Lung (tissue), 12 donors: ENCODE data around the gene PLA2G6. TPM values are rescaled to one million over a fixed set of nuclear protein-coding genes. Genes with fewer than 3 reads are reported as not detected.

ENCODE experiments used
- ATAC-seq: fragments of 200-7000 bp; cut with Tn5 transposase; one replicate; pipeline ENCODE4 v1.9.1; 2020; ENCODE audit warnings: moderate number of reproducible peaks; ENCODE audit not compliant: insufficient read depth, low FRiP score
- DNase-seq, 3 donors: peaks; one replicate each; pipeline ENCODE4 v3.0.0-alpha.2; 2013 to 2017
- H3K27ac ChIP-seq, 2 donors: one replicate each; pipeline ENCODE4 v1.5.1; 2013; ENCODE audit warnings: mild to moderate bottlenecking in 2 of 2, moderate library complexity in 2 of 2, control low read depth in 1 of 2, inconsistent platforms in 1 of 2, low read depth in 1 of 2, low read length in 1 of 2
- H3K27me3 ChIP-seq, 3 donors: one replicate each; pipeline ENCODE4 v1.5.1; 2013; ENCODE audit warnings: low read length in 2 of 3; ENCODE audit not compliant: control insufficient read depth in 3 of 3, insufficient read depth in 3 of 3
- H3K36me3 ChIP-seq, 4 donors: one replicate each; pipeline ENCODE4 v1.5.1; 2013; ENCODE audit warnings: low read length in 4 of 4, mild to moderate bottlenecking in 1 of 4, moderate library complexity in 1 of 4; ENCODE audit not compliant: control insufficient read depth in 4 of 4, insufficient read depth in 4 of 4
- H3K4me1 ChIP-seq, 5 donors: one replicate each; pipeline ENCODE4 v1.5.1; 2013; ENCODE audit warnings: low read length in 5 of 5, mild to moderate bottlenecking in 2 of 5, moderate library complexity in 1 of 5; ENCODE audit not compliant: control insufficient read depth in 5 of 5, insufficient read depth in 5 of 5
- H3K4me3 ChIP-seq: one replicate; pipeline ENCODE4 v1.5.1; 2013; ENCODE audit warnings: mild to moderate bottlenecking, control low read depth, moderate library complexity
- H3K9ac ChIP-seq, 2 donors: one replicate each; pipeline ENCODE4 v1.5.1; 2013; ENCODE audit warnings: low read length in 2 of 2, control low read depth in 1 of 2; ENCODE audit not compliant: insufficient read depth in 1 of 2
- H3K9me3 ChIP-seq, 4 donors: one replicate each; pipeline ENCODE4 v1.5.1; 2013; ENCODE audit warnings: low read length in 3 of 4, mild to moderate bottlenecking in 1 of 4, moderate library complexity in 1 of 4; ENCODE audit not compliant: control insufficient read depth in 4 of 4, insufficient read depth in 3 of 4
- CTCF ChIP-seq: IDR thresholded peaks from 2 replicates; pipeline ENCODE4 v1.5.1; 2012; ENCODE audit warnings: mild to moderate bottlenecking; ENCODE audit errors: control extremely low read depth, extremely low read depth
- WGBS, 2 donors: extraction: QIAGEN DNeasy Blood & Tissue Kit; methylation state at CpG; one replicate each; pipeline ENCODE4 v1.1.7; 2013; 5-methylcytosine and 5-hydroxymethylcytosine counted together
- polyA plus RNA-seq, 2 donors: library from polyadenylated mRNA; stranded (reverse); fragments of 200-250 nt; gene quantifications; one replicate each; pipeline ENCODE4 v1.2.1, GENCODE V29; 2013
- total RNA-seq, 2 donors: library from RNA; depleted of rRNA in 1 of 2; stranded (reverse); fragments of >200 nt in 1 of 2; gene quantifications; one replicate each; pipeline ENCODE4 v1.2.1, GENCODE V29; 2014 to 2021
- donor health status: control.
- donor health status: control.
- donor health status: Bipolar disorder and iron deficiency.
- donor health status: healthy.
- donor health status: DM: yes; HTN: yes; CAD: no.

PLA2G6 gene
- total and polyA plus RNA-seq, 4 donors = 11.9 to 73.5 (median 37.3) TPM

- DNase-seq (no peak), ATAC-seq (no peak)
- H3K4me1 ChIP-seq = no peaks in the 10 kb centered on the region
- H3K9ac ChIP-seq = no peak overlapping the region
- TF ChIP-seq CTCF = no peak
- H3K36me3 ChIP-seq = peaks cover 0 to 11% (median 4%) of the 10 kb centered on the region in 4 donors
- H3K4me3 ChIP-seq = no peak overlapping the region
- 93 to 98% methylated on average over 9 of the region's 9 CpGs for WGBS, 2 donors
- H3K27me3 ChIP-seq = no peaks in the 10 kb centered on the region
- no peaks in the 10 kb centered on the region for H3K9me3 ChIP-seq
- no peak overlapping the region for H3K27ac ChIP-seq
Measured at GRCh38 chr22:38127869-38128268, 53.8 kb downstream of the PLA2G6 start.

- H3K4me3 ChIP-seq = no peak overlapping the region
- no peak for ATAC-seq
- H3K9me3 ChIP-seq = no peaks in the 10 kb centered on the region
- no peak for DNase-seq
- H3K27ac ChIP-seq = no peak overlapping the region
- WGBS, 2 donors = 95 to 97% methylated on average over 22 to 23 of the region's 23 CpGs
- peaks cover 0 to 11% (median 0%) of the 10 kb centered on the region in 4 donors for H3K36me3 ChIP-seq
- TF ChIP-seq CTCF = no peak
- H3K27me3 ChIP-seq = no peaks in the 10 kb centered on the region
- no peaks in the 10 kb centered on the region for H3K4me1 ChIP-seq
- no peak overlapping the region for H3K9ac ChIP-seq
Measured at GRCh38 chr22:38126928-38127668, 54.5 kb downstream of the PLA2G6 start.

GRCh38 chr22:38125751-38126201 is 55.9 kb downstream of the PLA2G6 start:
- Histone ChIP-seq H3K4me1 (no peaks in the 10 kb centered on the region), H3K27me3 (no peaks in the 10 kb centered on the region), H3K9me3 (no peaks in the 10 kb centered on the region), H3K27ac (no peak overlapping the region), H3K9ac (no peak overlapping the region), H3K36me3 (peaks cover 0 to 11% (median 0%) of the 10 kb centered on the region in 4 donors), H3K4me3 (no peak overlapping the region)
- DNase-seq = no peak
- no peak for ATAC-seq
- no peak for TF ChIP-seq CTCF
- 90 to 93% methylated on average over 11 of the region's 11 CpGs for WGBS, 2 donors
